Activated CD4-positive, alpha-beta memory T cell treated with anti-CD3 and anti-CD28 coated beads for 36 hours (primary cell): ENCODE data around the gene ADNP2. TPM values are rescaled to one million over a fixed set of nuclear protein-coding genes. Genes with fewer than 3 reads are reported as not detected.

Experiments used
- CTCF ChIA-PET: fragments of 350-600 bp; sonication (Branson Sonifier 250); formaldehyde crosslinking; loops from one replicate; lab custom pipeline; 2021; ENCODE audit warnings: antibody characterized with exemption, inconsistent platforms; lab: Charles Lee
- POLR2A ChIA-PET: fragments of 350-600 bp; sonication (Branson Sonifier 250); formaldehyde crosslinking; loops from one replicate; lab custom pipeline; 2021; ENCODE audit warnings: antibody characterized with exemption; lab: Charles Lee
- DNase-seq: peaks from one replicate; pipeline ENCODE4 v3.0.0-alpha.2; 2020
- H3K27ac Mint-ChIP-seq: one replicate; pipeline ENCODE4 v1.8.0; 2021; ENCODE audit warnings: mixed read lengths
- H3K27me3 Mint-ChIP-seq: one replicate; pipeline ENCODE4 v1.8.0; 2021; ENCODE audit warnings: mixed read lengths
- H3K36me3 Mint-ChIP-seq: one replicate; pipeline ENCODE4 v1.8.0; 2021; ENCODE audit warnings: mixed read lengths
- H3K4me1 Mint-ChIP-seq: one replicate; pipeline ENCODE4 v1.8.0; 2021; ENCODE audit warnings: low read depth, mixed read lengths
- H3K4me3 Mint-ChIP-seq: one replicate; pipeline ENCODE4 v1.8.0; 2021; ENCODE audit warnings: mild to moderate bottlenecking, mixed read lengths
- H3K9me3 Mint-ChIP-seq: one replicate; pipeline ENCODE4 v1.8.0; 2021; ENCODE audit warnings: mixed read lengths
- intact Hi-C: fragments of 100-400 bp; cut with micrococcal nuclease; formaldehyde crosslinking; loops from one replicate; pipeline ENCODE4 v1.15.1; 2023
- total RNA-seq, 2 experiments: library from RNA; stranded (reverse); gene quantifications; one replicate each; pipeline ENCODE4 v1.2.3, GENCODE V29; 2021

The ADNP2 gene
- total RNA-seq, 2 experiments from 2014 or later = 19.4 to 21.7 TPM

DNA sequence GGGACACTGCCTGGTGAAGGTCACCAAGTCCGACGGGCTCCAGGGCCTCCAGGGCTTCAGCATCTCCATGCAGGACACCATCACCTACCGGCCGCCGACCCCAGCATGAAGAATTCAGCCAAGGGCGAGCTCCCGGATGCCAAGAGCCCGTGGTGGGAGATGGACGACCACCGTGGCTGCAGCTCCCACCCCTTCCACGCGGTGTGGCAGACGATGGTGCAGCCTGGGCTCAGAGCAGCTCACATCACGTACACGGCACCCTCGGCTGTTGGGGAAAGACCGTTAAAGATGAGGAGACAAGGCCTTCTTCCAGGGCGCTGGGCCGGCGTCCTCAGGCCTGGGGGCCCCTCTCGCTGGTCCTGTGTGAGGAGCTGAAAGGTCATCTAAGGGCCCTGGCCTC lies 31.2 kb upstream of the ADNP2 start:
- Mint-ChIP-seq H3K36me3 (no peaks in the 10 kb centered on the region), H3K27me3 (peaks cover 8% of the 10 kb centered on the region), H3K4me3 (no peak overlapping the region), H3K4me1 (no peaks in the 10 kb centered on the region), H3K27ac (no peak overlapping the region), H3K9me3 (no peaks in the 10 kb centered on the region)
- intact Hi-C loops = no loop called here
- POLR2A ChIA-PET = no interaction called here
- no peak for DNase-seq
- CTCF ChIA-PET = no interaction called here

- H3K27me3 Mint-ChIP-seq = peaks cover 15% of the 10 kb centered on the region
- H3K4me3 Mint-ChIP-seq = no peak overlapping the region
- peaks cover 7% of the 10 kb centered on the region for H3K36me3 Mint-ChIP-seq
- H3K27ac Mint-ChIP-seq = no peak overlapping the region
- ChIA-PET CTCF (no interaction called here), POLR2A (no interaction called here)
- intact Hi-C loops = no loop called here
- peaks cover 37% of the 10 kb centered on the region for H3K9me3 Mint-ChIP-seq
- H3K4me1 Mint-ChIP-seq = no peaks in the 10 kb centered on the region
- no peak for DNase-seq
These were observed 22.8 kb upstream of the ADNP2 start for GRCh38 chr18:80086281-80086680.

GRCh38 chr18:80088036-80088435 lies 21.0 kb upstream of the ADNP2 start:
- CTCF ChIA-PET = no interaction called here

GRCh38 chr18:80088823-80089222 lies 20.2 kb upstream of the ADNP2 start:
- intact Hi-C loops = no loop called here
- POLR2A ChIA-PET = no interaction called here

More at GRCh38 chr18:80088036-80088435, 21.0 kb upstream of the ADNP2 start:
- DNase-seq = no peak
- H3K9me3 Mint-ChIP-seq = peaks cover 37% of the 10 kb centered on the region
- H3K4me1 Mint-ChIP-seq = no peaks in the 10 kb centered on the region
- H3K27me3 Mint-ChIP-seq = peaks cover 12% of the 10 kb centered on the region
- H3K36me3 Mint-ChIP-seq = peaks cover 9% of the 10 kb centered on the region
- intact Hi-C loops = no loop called here
- H3K4me3 Mint-ChIP-seq = no peak overlapping the region
- no peak overlapping the region for H3K27ac Mint-ChIP-seq
- POLR2A ChIA-PET = no interaction called here

DNA sequence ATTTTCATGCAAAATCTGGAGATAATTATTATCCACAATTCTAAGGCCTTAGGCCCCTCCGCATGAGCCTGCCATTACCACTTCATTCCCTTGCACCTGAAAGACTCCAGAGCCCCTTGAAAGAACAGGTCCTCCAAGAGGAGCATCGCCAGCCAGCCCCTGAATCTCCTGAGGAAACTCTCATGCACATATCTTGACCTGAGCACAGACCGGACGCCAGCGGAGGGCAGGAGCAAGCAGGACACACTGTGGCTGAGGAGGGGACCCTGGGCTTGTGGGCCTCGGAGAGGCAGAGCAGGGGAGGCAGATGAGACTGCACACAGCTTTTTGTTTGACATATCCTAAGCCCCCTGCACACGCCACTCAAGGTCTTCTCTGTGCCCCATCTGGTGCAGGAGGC lies 13.6 kb upstream of the ADNP2 start:
- DNase-seq = no peak
- no peaks in the 10 kb centered on the region for H3K4me1 Mint-ChIP-seq
- H3K27me3 Mint-ChIP-seq = peaks cover 8% of the 10 kb centered on the region
- H3K27ac Mint-ChIP-seq = no peak overlapping the region
- intact Hi-C loops = no loop called here
- H3K9me3 Mint-ChIP-seq = no peaks in the 10 kb centered on the region
- CTCF ChIA-PET = no interaction called here
- peaks cover 3% of the 10 kb centered on the region for H3K36me3 Mint-ChIP-seq
- POLR2A ChIA-PET = no interaction called here
- no peak overlapping the region for H3K4me3 Mint-ChIP-seq

More at GRCh38 chr18:80088823-80089222, 20.2 kb upstream of the ADNP2 start:
- Mint-ChIP-seq H3K9me3 (peaks cover 37% of the 10 kb centered on the region), H3K4me3 (no peak overlapping the region), H3K36me3 (peaks cover 9% of the 10 kb centered on the region), H3K4me1 (no peaks in the 10 kb centered on the region), H3K27ac (no peak overlapping the region), H3K27me3 (peaks cover 12% of the 10 kb centered on the region)
- CTCF ChIA-PET = no interaction called here
- no peak for DNase-seq

GRCh38 chr18:80096032-80096565 lies 13.0 kb upstream of the ADNP2 start:
- ChIA-PET POLR2A (no interaction called here), CTCF (no interaction called here)
- Mint-ChIP-seq H3K4me1 (no peaks in the 10 kb centered on the region), H3K27ac (no peak overlapping the region), H3K27me3 (peaks cover 7% of the 10 kb centered on the region), H3K36me3 (peaks cover 3% of the 10 kb centered on the region), H3K9me3 (peaks cover 3% of the 10 kb centered on the region), H3K4me3 (no peak overlapping the region)
- DNase-seq = no peak
- intact Hi-C loops = no loop called here

GRCh38 chr18:80097201-80097600 lies 11.9 kb upstream of the ADNP2 start:
- ChIA-PET CTCF (no interaction called here), POLR2A (no interaction called here)
- no peak overlapping the region for H3K27ac Mint-ChIP-seq
- intact Hi-C loops = no loop called here
- H3K27me3 Mint-ChIP-seq = no peaks in the 10 kb centered on the region
- DNase-seq = no peak
- no peaks in the 10 kb centered on the region for H3K36me3 Mint-ChIP-seq
- H3K9me3 Mint-ChIP-seq = peaks cover 4% of the 10 kb centered on the region
- no peaks in the 10 kb centered on the region for H3K4me1 Mint-ChIP-seq
- no peak overlapping the region for H3K4me3 Mint-ChIP-seq

DNA sequence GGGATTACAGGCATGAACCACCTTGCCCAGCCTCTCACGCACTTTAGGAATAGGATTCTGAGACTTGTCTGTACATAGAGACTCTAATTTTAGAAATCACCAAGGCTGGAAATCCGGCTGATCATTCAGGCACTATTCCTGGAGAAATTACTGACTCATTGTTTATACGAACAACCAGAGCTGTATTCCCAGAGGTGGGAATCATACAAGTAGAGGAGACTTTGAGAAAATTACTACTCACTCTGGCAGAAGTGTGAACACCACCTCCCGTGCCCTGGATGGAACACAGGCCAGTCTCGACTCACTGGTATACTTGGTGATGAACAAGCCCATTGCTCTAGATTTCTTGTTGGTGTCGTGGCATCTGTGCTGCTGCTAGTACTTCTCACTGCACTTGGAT lies 5.8 kb upstream of the ADNP2 start:
- no peak overlapping the region for H3K4me3 Mint-ChIP-seq
- intact Hi-C loops = no loop called here
- no peak overlapping the region for H3K27ac Mint-ChIP-seq
- H3K9me3 Mint-ChIP-seq = peaks cover 4% of the 10 kb centered on the region
- H3K27me3 Mint-ChIP-seq = no peaks in the 10 kb centered on the region
- H3K36me3 Mint-ChIP-seq = no peaks in the 10 kb centered on the region
- no peak for DNase-seq
- peaks cover 18% of the 10 kb centered on the region for H3K4me1 Mint-ChIP-seq
- CTCF ChIA-PET = no interaction called here
- POLR2A ChIA-PET = no interaction called here

DNA sequence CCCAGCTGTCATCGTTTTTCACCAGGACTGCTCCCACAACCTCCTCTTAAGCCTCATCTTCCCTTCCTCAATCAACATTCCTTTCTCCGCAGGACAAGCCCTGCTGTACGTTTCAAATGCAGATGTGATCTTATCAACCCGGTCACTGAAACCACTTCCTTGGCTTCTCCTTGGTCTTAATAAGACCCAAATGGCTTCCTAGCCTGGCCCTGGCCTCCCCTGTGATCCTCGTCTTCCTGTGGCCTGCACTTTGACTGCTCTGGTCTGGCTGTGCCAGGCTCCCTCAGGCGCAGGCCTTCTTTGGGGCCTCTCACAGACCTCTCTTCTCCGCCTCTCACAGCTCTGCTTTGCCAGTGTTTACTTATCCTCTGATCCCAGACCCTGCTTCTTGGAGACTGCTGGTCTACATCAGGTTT lies 4.7 kb upstream of the ADNP2 start:
- peaks cover 4% of the 10 kb centered on the region for H3K9me3 Mint-ChIP-seq
- no peaks in the 10 kb centered on the region for H3K36me3 Mint-ChIP-seq
- no peak overlapping the region for H3K4me3 Mint-ChIP-seq
- no peak for DNase-seq
- ChIA-PET POLR2A (interaction anchor here (0.6 kb wide), 1 partner anchor 46 kb away, joined by 3 read pairs; no protein-coding TSS in a partner anchor), CTCF (no interaction called here)
- peaks cover 20% of the 10 kb centered on the region for H3K4me1 Mint-ChIP-seq
- intact Hi-C loops = no loop called here
- no peak overlapping the region for H3K27ac Mint-ChIP-seq
- H3K27me3 Mint-ChIP-seq = no peaks in the 10 kb centered on the region

- Mint-ChIP-seq H3K27ac (no peak overlapping the region), H3K9me3 (peaks cover 4% of the 10 kb centered on the region), H3K4me1 (peaks cover 28% of the 10 kb centered on the region), H3K4me3 (no peak overlapping the region), H3K36me3 (peaks cover under 1% of the 10 kb centered on the region), H3K27me3 (no peaks in the 10 kb centered on the region)
- POLR2A ChIA-PET = interaction anchor here (0.6 kb wide), 1 partner anchor 703 kb away, joined by 3 read pairs; no protein-coding TSS in a partner anchor
- CTCF ChIA-PET = interaction anchor here (1.1 kb wide), 1 partner anchor 54 kb away, joined by 3 read pairs; no protein-coding TSS in a partner anchor
- peak; percentile 46 for DNase-seq
- intact Hi-C loops = no loop called here
These were observed 3.5 kb upstream of the ADNP2 start for GRCh38 chr18:80105369-80106167.

DNA sequence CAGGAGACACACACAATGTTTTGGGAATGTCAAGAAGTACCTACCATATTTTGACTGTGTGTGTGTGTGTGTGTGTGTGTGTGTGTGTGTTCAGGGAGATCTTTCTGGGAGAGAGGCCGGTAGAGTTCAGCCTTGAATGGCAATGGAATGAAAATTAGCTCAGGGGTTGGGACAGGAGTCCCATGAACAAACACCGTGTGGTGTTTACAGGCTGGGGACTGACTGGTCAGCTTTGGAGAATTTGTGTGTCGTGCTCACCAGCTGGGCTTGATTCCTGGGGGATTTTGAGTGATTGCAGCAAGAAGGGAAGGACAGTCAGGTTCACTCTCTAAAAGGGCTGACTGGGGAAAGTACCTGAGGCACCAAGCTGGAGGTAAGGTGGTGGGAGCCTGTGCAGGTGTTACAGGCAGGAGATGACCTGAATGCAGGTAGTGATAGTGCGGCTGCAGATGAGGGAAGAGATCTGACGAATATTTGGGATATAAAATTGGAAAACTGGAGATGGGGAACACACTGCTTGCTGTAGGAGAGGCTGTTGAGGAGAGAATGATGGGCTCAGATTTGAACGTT lies 2.5 kb upstream of the ADNP2 start:
- ChIA-PET POLR2A (interaction anchor here (0.6 kb wide), 1 partner anchor 704 kb away, joined by 3 read pairs; no protein-coding TSS in a partner anchor), CTCF (no interaction called here)
- no peaks in the 10 kb centered on the region for H3K9me3 Mint-ChIP-seq
- H3K4me3 Mint-ChIP-seq = no peak overlapping the region
- H3K27ac Mint-ChIP-seq = no peak overlapping the region
- DNase-seq = no peak
- peaks cover 34% of the 10 kb centered on the region for H3K4me1 Mint-ChIP-seq
- intact Hi-C loops = no loop called here
- H3K27me3 Mint-ChIP-seq = no peaks in the 10 kb centered on the region
- H3K36me3 Mint-ChIP-seq = peaks cover 2% of the 10 kb centered on the region

DNA sequence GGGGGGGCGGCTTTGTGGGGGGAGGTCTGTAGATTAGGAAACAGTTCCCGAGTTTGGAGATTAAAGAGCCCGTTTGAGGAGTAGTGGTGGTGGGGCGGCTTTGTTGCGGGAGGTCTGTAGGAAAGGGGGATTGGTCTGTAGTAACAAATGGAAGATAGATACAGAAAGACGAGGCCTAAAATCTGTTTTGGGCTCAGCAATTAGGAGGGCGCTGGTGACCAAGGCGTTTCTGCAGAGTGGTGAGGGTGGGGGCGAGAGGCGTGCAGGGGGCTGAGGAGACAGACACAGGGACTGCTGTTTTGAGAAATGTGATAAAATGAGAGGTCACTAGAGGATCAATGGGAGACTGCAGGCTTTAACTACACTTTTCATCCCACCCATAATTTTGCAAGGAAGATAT lies 1.6 kb upstream of the ADNP2 start:
- intact Hi-C loops = no loop called here
- no peak overlapping the region for H3K27ac Mint-ChIP-seq

More for the DNA sequence above, 1.6 kb upstream of the ADNP2 start:
- DNase-seq = no peak
- Mint-ChIP-seq H3K9me3 (no peaks in the 10 kb centered on the region), H3K36me3 (peaks cover 5% of the 10 kb centered on the region), H3K4me3 (no peak overlapping the region), H3K27me3 (no peaks in the 10 kb centered on the region), H3K4me1 (peaks cover 37% of the 10 kb centered on the region)
- POLR2A ChIA-PET = no interaction called here
- CTCF ChIA-PET = no interaction called here
